IPS-18a (cell line): ENCODE data around the gene CIPC.

Experiments used
- H3K27ac ChIP-seq: one replicate; pipeline ENCODE4 v1.5.1; 2013; ENCODE audit warnings: low read length
- H3K27me3 ChIP-seq: one replicate; pipeline ENCODE4 v1.6.1; 2013; ENCODE audit warnings: mild to moderate bottlenecking, low read length; ENCODE audit not compliant: control insufficient read depth, insufficient read depth
- H3K36me3 ChIP-seq: one replicate; pipeline ENCODE4 v1.6.1; 2013; ENCODE audit warnings: low read depth, low read length; ENCODE audit not compliant: control insufficient read depth
- H3K4me1 ChIP-seq: one replicate; pipeline ENCODE4 v1.6.1; 2013; ENCODE audit warnings: low read depth, low read length; ENCODE audit not compliant: control insufficient read depth
- H3K4me3 ChIP-seq: one replicate; pipeline ENCODE4 v1.5.1; 2013; ENCODE audit warnings: low read length
- H3K9ac ChIP-seq: one replicate; pipeline ENCODE4 v1.6.1; 2013; ENCODE audit warnings: mild to moderate bottlenecking, low read length, moderate library complexity
- H3K9me3 ChIP-seq: one replicate; pipeline ENCODE4 v1.6.1; 2013; ENCODE audit warnings: low read depth, low read length; ENCODE audit not compliant: control insufficient read depth

The CIPC gene

GRCh38 chr14:77105145-77105939 is 7.3 kb downstream of the CIPC start:
- Histone ChIP-seq H3K36me3 (peaks cover 23% of the 10 kb centered on the region), H3K4me3 (peak overlapping the region; percentile 29), H3K9me3 (no peaks in the 10 kb centered on the region), H3K9ac (no peak overlapping the region), H3K27me3 (no peaks in the 10 kb centered on the region), H3K27ac (no peak overlapping the region), H3K4me1 (peaks cover 35% of the 10 kb centered on the region)

- H3K9me3 ChIP-seq: no peaks in the 10 kb centered on the region
- H3K27me3 ChIP-seq: no peaks in the 10 kb centered on the region
- H3K4me3 ChIP-seq: no peak overlapping the region
- peaks cover 48% of the 10 kb centered on the region for H3K4me1 ChIP-seq
- H3K9ac ChIP-seq: no peak overlapping the region
- H3K36me3 ChIP-seq: peaks cover 24% of the 10 kb centered on the region
- no peak overlapping the region for H3K27ac ChIP-seq
Observed at GRCh38 chr14:77106666-77107065, 8.6 kb downstream of the CIPC start.

- H3K27ac ChIP-seq: no peak overlapping the region
- no peak overlapping the region for H3K4me3 ChIP-seq
- no peaks in the 10 kb centered on the region for H3K9me3 ChIP-seq
- H3K27me3 ChIP-seq: no peaks in the 10 kb centered on the region
- H3K9ac ChIP-seq: no peak overlapping the region
- H3K36me3 ChIP-seq: peaks cover 27% of the 10 kb centered on the region
- H3K4me1 ChIP-seq: peaks cover 53% of the 10 kb centered on the region
Observed at GRCh38 chr14:77107228-77107627, 9.2 kb downstream of the CIPC start.

- H3K27ac ChIP-seq: no peak overlapping the region
- no peak overlapping the region for H3K4me3 ChIP-seq
- peaks cover 35% of the 10 kb centered on the region for H3K36me3 ChIP-seq
- no peaks in the 10 kb centered on the region for H3K27me3 ChIP-seq
- peaks cover 56% of the 10 kb centered on the region for H3K4me1 ChIP-seq
- H3K9ac ChIP-seq: no peak overlapping the region
- no peaks in the 10 kb centered on the region for H3K9me3 ChIP-seq
Observed at GRCh38 chr14:77108753-77109152, 10.7 kb downstream of the CIPC start.

GRCh38 chr14:77109656-77110055 is 11.6 kb downstream of the CIPC start:
- Histone ChIP-seq H3K9me3 (no peaks in the 10 kb centered on the region), H3K36me3 (peaks cover 44% of the 10 kb centered on the region), H3K4me3 (no peak overlapping the region), H3K9ac (no peak overlapping the region), H3K27ac (peak overlapping the region; percentile 85), H3K27me3 (no peaks in the 10 kb centered on the region), H3K4me1 (peaks cover 50% of the 10 kb centered on the region)

GRCh38 chr14:77110286-77110685 is 12.2 kb downstream of the CIPC start:
- H3K36me3 ChIP-seq: peaks cover 50% of the 10 kb centered on the region
- no peaks in the 10 kb centered on the region for H3K9me3 ChIP-seq
- peak overlapping the region; percentile 80 for H3K9ac ChIP-seq
- peak overlapping the region; percentile 37 for H3K4me3 ChIP-seq
- peak overlapping the region; percentile 85 for H3K27ac ChIP-seq
- peaks cover 44% of the 10 kb centered on the region for H3K4me1 ChIP-seq
- no peaks in the 10 kb centered on the region for H3K27me3 ChIP-seq

GRCh38 chr14:77111021-77111420 is 13.0 kb downstream of the CIPC start:
- H3K36me3 ChIP-seq: peaks cover 52% of the 10 kb centered on the region
- H3K4me3 ChIP-seq: peak overlapping the region; percentile 37
- H3K27ac ChIP-seq: peak overlapping the region; percentile 85

GRCh38 chr14:77113644-77114043 is 15.6 kb downstream of the CIPC start:
- Histone ChIP-seq H3K4me1 (peaks cover 34% of the 10 kb centered on the region), H3K9me3 (no peaks in the 10 kb centered on the region), H3K9ac (no peak overlapping the region), H3K4me3 (no peak overlapping the region), H3K27me3 (no peaks in the 10 kb centered on the region), H3K27ac (no peak overlapping the region), H3K36me3 (peaks cover 50% of the 10 kb centered on the region)

More at GRCh38 chr14:77111021-77111420, 13.0 kb downstream of the CIPC start:
- H3K9me3 ChIP-seq: no peaks in the 10 kb centered on the region
- peak overlapping the region; percentile 80 for H3K9ac ChIP-seq
- H3K4me1 ChIP-seq: peaks cover 37% of the 10 kb centered on the region
- no peaks in the 10 kb centered on the region for H3K27me3 ChIP-seq

GRCh38 chr14:77114609-77115008 is 16.6 kb downstream of the CIPC start:
- Histone ChIP-seq H3K27me3 (no peaks in the 10 kb centered on the region), H3K4me3 (no peak overlapping the region), H3K27ac (no peak overlapping the region), H3K9ac (no peak overlapping the region), H3K9me3 (no peaks in the 10 kb centered on the region), H3K36me3 (peaks cover 47% of the 10 kb centered on the region), H3K4me1 (peaks cover 28% of the 10 kb centered on the region)

GRCh38 chr14:77116172-77116817 is 18.2 kb downstream of the CIPC start:
- peaks cover 19% of the 10 kb centered on the region for H3K4me1 ChIP-seq
- H3K36me3 ChIP-seq: peaks cover 43% of the 10 kb centered on the region
- no peaks in the 10 kb centered on the region for H3K27me3 ChIP-seq
- no peaks in the 10 kb centered on the region for H3K9me3 ChIP-seq
- no peak overlapping the region for H3K9ac ChIP-seq
- no peak overlapping the region for H3K4me3 ChIP-seq
- H3K27ac ChIP-seq: no peak overlapping the region

GRCh38 chr14:77119851-77120250 is 21.8 kb downstream of the CIPC start:
- H3K9ac ChIP-seq: no peak overlapping the region
- H3K9me3 ChIP-seq: no peaks in the 10 kb centered on the region
- no peaks in the 10 kb centered on the region for H3K27me3 ChIP-seq
- peaks cover 21% of the 10 kb centered on the region for H3K36me3 ChIP-seq
- H3K4me1 ChIP-seq: peaks cover 20% of the 10 kb centered on the region
- H3K4me3 ChIP-seq: no peak overlapping the region
- no peak overlapping the region for H3K27ac ChIP-seq
